Vagina (tissue), 2 donors: ENCODE data around the gene AHCYL1. TPM values are rescaled to one million over a fixed set of nuclear protein-coding genes. Genes with fewer than 3 reads are reported as not detected.
A peak's percentile ranks its signal among the peaks of the same experiment; 100 is the strongest.

ENCODE experiments used
- DNase-seq, 2 donors: peaks; one replicate each; pipeline ENCODE4 v3.0.0-alpha.2; 2017; ENCODE audit errors: extremely low spot score in 2 of 2
- H3K27ac ChIP-seq: fragments of 200-600 bp; sonication (generic); one replicate; pipeline ENCODE4 v1.5.1; 2019
- H3K27me3 ChIP-seq: fragments of 200-600 bp; sonication (generic); one replicate; pipeline ENCODE4 v1.5.1; 2019
- H3K36me3 ChIP-seq, 2 donors: fragments of 200-600 bp; sonication (generic); one replicate each; pipeline ENCODE4 v1.5.1; 2017 to 2019
- H3K4me1 ChIP-seq: fragments of 200-600 bp; sonication (generic); one replicate; pipeline ENCODE4 v1.5.1; 2019
- H3K4me3 ChIP-seq, 2 donors: fragments of 200-600 bp; sonication (generic); 1 replicate in 1 of 2; 2 replicates in 1 of 2; pipeline ENCODE4 v1.5.1; 2016 to 2019
- H3K9me3 ChIP-seq: fragments of 200-600 bp; sonication (generic); one replicate; pipeline ENCODE4 v1.5.1; 2019
- CTCF ChIP-seq, 3 experiments: fragments of 450-650 bp in 2 of 3; fragments of 200-600 bp in 1 of 3; sonication (generic) in 1 of 3; IDR thresholded peaks; one replicate each; pipeline ENCODE4 v1.5.1; 2017 to 2019; ENCODE audit warnings: antibody characterized with exemption in 3 of 3, mild to moderate bottlenecking in 2 of 3, moderate library complexity in 2 of 3
- POLR2A ChIP-seq, 2 donors: fragments of 450-650 bp; IDR thresholded peaks; one replicate each; pipeline ENCODE4 v1.6.1; 2017; ENCODE audit warnings: antibody characterized with exemption in 2 of 2, mild to moderate bottlenecking in 2 of 2, moderate library complexity in 2 of 2
- POLR2AphosphoS5 ChIP-seq, 2 donors: sonication (generic); formaldehyde crosslinking; IDR thresholded peaks; one replicate each; pipeline ENCODE4 v1.9.0; 2017; ENCODE audit warnings: antibody characterized with exemption in 2 of 2, mild to moderate bottlenecking in 2 of 2, low read depth in 1 of 2; ENCODE audit not compliant: insufficient read depth in 1 of 2
- intact Hi-C: fragments of 100-400 bp; cut with DNase I; formaldehyde crosslinking; loops from one replicate; pipeline ENCODE4 v1.15.1; 2023
- total RNA-seq: library from RNA; depleted of rRNA; stranded (reverse); fragments of >200 nt; gene quantifications from one replicate; pipeline ENCODE4 v1.2.3, GENCODE V29; 2016

AHCYL1 gene
- total RNA-seq, 1 donor from 2014 or later = 75.6 TPM

GRCh38 chr1:110007046-110007830, 22.7 kb downstream of the AHCYL1 start:
- Histone ChIP-seq H3K27me3 (no peaks in the 10 kb centered on the region), H3K9me3 (no peaks in the 10 kb centered on the region), H3K4me3 (no peak overlapping the region), H3K27ac (no peak overlapping the region), H3K4me1 (peaks cover 54% of the 10 kb centered on the region), H3K36me3 (peaks cover 0 to 27% of the 10 kb centered on the region in 2 donors)
- DNase-seq = no peak
- intact Hi-C loops = no loop called here
- TF ChIP-seq CTCF (IDR thresholded peaks at IDR 0.05) (no peak), POLR2A (IDR thresholded peaks at IDR 0.05) (no peak), POLR2AphosphoS5 (IDR thresholded peaks at IDR 0.05; ENCODE audit: insufficient read depth in 1 of 2, low read depth in 1 of 2) (no peak)

GRCh38 chr1:110008971-110009565, 24.5 kb downstream of the AHCYL1 start:
- no peaks in the 10 kb centered on the region for H3K27me3 ChIP-seq
- intact Hi-C loops = no loop called here
- peaks cover 36% of the 10 kb centered on the region for H3K4me1 ChIP-seq
- no peak overlapping the region for H3K27ac ChIP-seq
- H3K9me3 ChIP-seq = no peaks in the 10 kb centered on the region
- no peak for DNase-seq
- H3K36me3 ChIP-seq = peaks cover 0 to 41% of the 10 kb centered on the region in 2 donors
- no peak for TF ChIP-seq POLR2AphosphoS5 (IDR thresholded peaks at IDR 0.05; ENCODE audit: insufficient read depth in 1 of 2, low read depth in 1 of 2)
- no peak for TF ChIP-seq POLR2A (IDR thresholded peaks at IDR 0.05)
- TF ChIP-seq CTCF (IDR thresholded peaks at IDR 0.05) = no peak
- no peak overlapping the region for H3K4me3 ChIP-seq

- Histone ChIP-seq H3K9me3 (no peaks in the 10 kb centered on the region), H3K4me3 (no peak overlapping the region), H3K4me1 (peaks cover 11% of the 10 kb centered on the region), H3K27ac (no peak overlapping the region), H3K27me3 (no peaks in the 10 kb centered on the region), H3K36me3 (peaks cover 0 to 59% of the 10 kb centered on the region in 2 donors)
- TF ChIP-seq POLR2AphosphoS5 (IDR thresholded peaks at IDR 0.05; ENCODE audit: insufficient read depth in 1 of 2, low read depth in 1 of 2) (no peak), CTCF (IDR thresholded peaks at IDR 0.05) (peak in 2 of 3 experiments; percentile 9 to 32), POLR2A (IDR thresholded peaks at IDR 0.05) (no peak)
- intact Hi-C loops = no loop called here
- DNase-seq = no peak
Measured at GRCh38 chr1:110011527-110012041, 27.0 kb downstream of the AHCYL1 start.

- H3K27ac ChIP-seq = no peak overlapping the region
- no peaks in the 10 kb centered on the region for H3K27me3 ChIP-seq
- TF ChIP-seq POLR2AphosphoS5 (IDR thresholded peaks at IDR 0.05; ENCODE audit: insufficient read depth in 1 of 2, low read depth in 1 of 2) = no peak
- TF ChIP-seq CTCF (IDR thresholded peaks at IDR 0.05) = no peak
- TF ChIP-seq POLR2A (IDR thresholded peaks at IDR 0.05) = no peak
- no peak for DNase-seq
- H3K36me3 ChIP-seq = peaks cover 0 to 65% of the 10 kb centered on the region in 2 donors
- H3K4me3 ChIP-seq = no peak overlapping the region
- peaks cover 4% of the 10 kb centered on the region for H3K4me1 ChIP-seq
- H3K9me3 ChIP-seq = no peaks in the 10 kb centered on the region
- intact Hi-C loops = no loop called here
Measured at GRCh38 chr1:110012100-110012780, 27.7 kb downstream of the AHCYL1 start.
